BE2C (cell line): ENCODE results near the gene RPL7A.

Experiments
- DNase-seq: peaks from one replicate; pipeline ENCODE4 v3.0.0-alpha.2; 2020
- H3K27me3 ChIP-seq: fragments of 250-450 bp; sonication (Bioruptor Pico); 2 replicates; pipeline ENCODE4 v1.5.1; 2020; ENCODE audit warnings: mild to moderate bottlenecking
- H3K36me3 ChIP-seq: fragments of 250-450 bp; sonication (Bioruptor Pico); 2 replicates; pipeline ENCODE4 v1.5.1; 2020; ENCODE audit warnings: mild to moderate bottlenecking
- H3K4me1 ChIP-seq: fragments of 250-450 bp; sonication (Bioruptor Pico); 2 replicates; pipeline ENCODE4 v1.5.1; 2020
- H3K4me3 ChIP-seq: 2 replicates; pipeline ENCODE4 v1.5.1; 2011; ENCODE audit warnings: low read depth, low read length
- H3K9me3 ChIP-seq: fragments of 250-450 bp; sonication (Bioruptor Pico); 2 replicates; pipeline ENCODE4 v1.5.1; 2020
- TF ChIP-seq, protein P1 (sequence below): IDR thresholded peaks from 2 replicates; pipeline ENCODE4 v1.5.1; 2012; ENCODE audit warnings: mild to moderate bottlenecking, low read depth, low read length

Gene RPL7A

DNA sequence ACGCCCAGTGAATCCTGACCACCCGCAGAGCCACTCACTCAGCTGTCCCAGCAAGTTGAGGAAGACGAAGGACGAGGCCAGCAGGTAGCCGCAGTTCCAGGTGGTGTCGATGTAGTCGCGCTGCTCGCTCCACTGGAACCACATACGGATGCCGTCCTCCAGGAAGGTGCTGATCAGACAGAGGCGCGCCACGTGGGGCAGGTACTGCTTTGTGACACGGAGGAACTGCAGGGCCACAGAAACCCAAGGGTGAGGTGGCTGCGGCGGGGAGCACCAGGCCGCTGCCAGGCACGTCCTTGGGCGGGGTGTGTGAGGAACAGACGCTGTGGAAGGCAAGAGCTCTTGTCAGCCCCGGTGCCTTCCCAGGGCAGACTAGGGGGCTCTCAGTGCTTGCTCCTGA, 19.2 kb downstream of the RPL7A start:
- Histone ChIP-seq H3K36me3 (peaks cover 93% of the 10 kb centered on the region), H3K4me1 (peaks cover 25% of the 10 kb centered on the region), H3K4me3 (no peak overlapping the region), H3K27me3 (no peaks in the 10 kb centered on the region), H3K9me3 (no peaks in the 10 kb centered on the region)
- TF ChIP-seq, protein P1, sequence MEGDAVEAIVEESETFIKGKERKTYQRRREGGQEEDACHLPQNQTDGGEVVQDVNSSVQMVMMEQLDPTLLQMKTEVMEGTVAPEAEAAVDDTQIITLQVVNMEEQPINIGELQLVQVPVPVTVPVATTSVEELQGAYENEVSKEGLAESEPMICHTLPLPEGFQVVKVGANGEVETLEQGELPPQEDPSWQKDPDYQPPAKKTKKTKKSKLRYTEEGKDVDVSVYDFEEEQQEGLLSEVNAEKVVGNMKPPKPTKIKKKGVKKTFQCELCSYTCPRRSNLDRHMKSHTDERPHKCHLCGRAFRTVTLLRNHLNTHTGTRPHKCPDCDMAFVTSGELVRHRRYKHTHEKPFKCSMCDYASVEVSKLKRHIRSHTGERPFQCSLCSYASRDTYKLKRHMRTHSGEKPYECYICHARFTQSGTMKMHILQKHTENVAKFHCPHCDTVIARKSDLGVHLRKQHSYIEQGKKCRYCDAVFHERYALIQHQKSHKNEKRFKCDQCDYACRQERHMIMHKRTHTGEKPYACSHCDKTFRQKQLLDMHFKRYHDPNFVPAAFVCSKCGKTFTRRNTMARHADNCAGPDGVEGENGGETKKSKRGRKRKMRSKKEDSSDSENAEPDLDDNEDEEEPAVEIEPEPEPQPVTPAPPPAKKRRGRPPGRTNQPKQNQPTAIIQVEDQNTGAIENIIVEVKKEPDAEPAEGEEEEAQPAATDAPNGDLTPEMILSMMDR: no peak
- DNase-seq: no peak

DNA sequence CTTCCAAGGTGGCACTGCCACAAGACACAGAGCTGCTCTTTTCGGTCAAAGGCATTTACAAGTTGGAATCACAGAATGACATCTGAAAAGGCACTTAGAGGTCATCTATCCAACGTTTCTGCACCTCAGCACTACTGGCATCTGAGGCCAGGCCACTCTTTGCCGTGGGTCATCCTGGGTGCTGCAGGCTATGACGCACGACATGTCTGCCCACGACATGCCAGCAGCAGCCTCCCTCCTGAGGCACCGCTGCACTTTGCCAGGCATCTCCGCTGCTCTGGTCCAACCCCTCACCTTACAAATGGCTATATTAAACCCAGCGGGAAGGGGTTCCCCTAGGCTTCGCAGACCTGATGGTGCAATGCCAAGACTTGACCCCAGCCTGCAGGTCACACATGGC, 19.8 kb downstream of the RPL7A start:
- no peak for DNase-seq
- TF ChIP-seq, protein P1: no peak
- Histone ChIP-seq H3K4me3 (no peak overlapping the region), H3K36me3 (peaks cover 93% of the 10 kb centered on the region), H3K9me3 (no peaks in the 10 kb centered on the region), H3K4me1 (peaks cover 25% of the 10 kb centered on the region), H3K27me3 (no peaks in the 10 kb centered on the region)

DNA sequence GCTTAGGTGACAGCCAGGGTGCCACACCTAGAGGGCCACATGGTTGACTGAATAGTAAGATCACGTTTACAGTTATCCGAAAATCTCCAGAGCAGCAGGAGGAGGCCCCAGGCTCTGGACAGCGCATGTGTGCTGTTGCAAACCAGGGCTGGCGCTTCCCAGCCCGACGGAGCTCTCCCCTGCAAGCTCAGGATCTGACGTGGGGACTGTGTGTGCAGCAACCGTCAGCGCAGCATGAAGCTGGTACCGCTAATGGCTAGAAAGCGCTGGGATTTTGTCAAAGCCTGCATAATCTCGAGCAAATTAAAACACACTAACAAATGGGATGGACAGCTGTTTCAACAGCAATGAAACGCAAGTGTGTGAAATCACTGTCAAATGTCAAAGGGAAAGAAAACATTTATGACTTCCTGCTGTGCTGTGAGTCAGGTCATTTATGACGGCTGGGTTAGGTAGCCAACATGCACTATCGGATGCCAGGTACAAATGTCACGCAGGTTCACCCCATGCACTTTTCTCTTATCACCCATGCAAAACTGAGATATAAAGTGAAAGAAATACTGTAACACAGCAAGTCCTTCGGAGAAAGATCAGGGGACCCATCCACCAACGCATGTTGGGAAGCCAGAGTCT, 20.3 kb downstream of the RPL7A start:
- peaks cover 25% of the 10 kb centered on the region for H3K4me1 ChIP-seq
- TF ChIP-seq, protein P1: no peak
- H3K4me3 ChIP-seq: no peak overlapping the region; the same call in 1 of the 2 replicates
- H3K27me3 ChIP-seq: no peaks in the 10 kb centered on the region
- H3K36me3 ChIP-seq: peaks cover 93% of the 10 kb centered on the region
- peak; percentile 79 for DNase-seq
- H3K9me3 ChIP-seq: no peaks in the 10 kb centered on the region

DNA sequence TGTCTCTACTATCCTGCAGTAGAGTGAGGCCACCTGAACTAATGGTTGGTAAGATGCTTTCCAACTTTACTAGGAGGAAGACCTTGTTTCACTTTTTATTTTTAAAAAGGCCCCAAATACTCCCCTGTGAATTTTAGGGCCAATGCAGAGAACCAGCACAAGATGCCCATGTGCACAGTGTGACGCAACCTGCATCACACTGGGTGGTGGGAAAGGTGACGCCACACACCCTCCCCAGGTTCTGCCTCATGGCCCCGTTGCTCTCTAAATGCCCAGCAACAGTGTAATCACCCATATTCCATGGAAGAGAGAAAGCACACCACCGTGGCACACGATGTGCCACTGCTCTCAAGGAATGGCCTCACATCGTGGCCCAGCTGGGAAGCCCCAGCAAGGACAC, 21.4 kb downstream of the RPL7A start:
- peaks cover 86% of the 10 kb centered on the region for H3K36me3 ChIP-seq
- no peak overlapping the region for H3K4me3 ChIP-seq
- no peaks in the 10 kb centered on the region for H3K9me3 ChIP-seq
- H3K27me3 ChIP-seq: no peaks in the 10 kb centered on the region
- no peak for DNase-seq
- TF ChIP-seq, protein P1: no peak
- H3K4me1 ChIP-seq: peaks cover 25% of the 10 kb centered on the region

DNA sequence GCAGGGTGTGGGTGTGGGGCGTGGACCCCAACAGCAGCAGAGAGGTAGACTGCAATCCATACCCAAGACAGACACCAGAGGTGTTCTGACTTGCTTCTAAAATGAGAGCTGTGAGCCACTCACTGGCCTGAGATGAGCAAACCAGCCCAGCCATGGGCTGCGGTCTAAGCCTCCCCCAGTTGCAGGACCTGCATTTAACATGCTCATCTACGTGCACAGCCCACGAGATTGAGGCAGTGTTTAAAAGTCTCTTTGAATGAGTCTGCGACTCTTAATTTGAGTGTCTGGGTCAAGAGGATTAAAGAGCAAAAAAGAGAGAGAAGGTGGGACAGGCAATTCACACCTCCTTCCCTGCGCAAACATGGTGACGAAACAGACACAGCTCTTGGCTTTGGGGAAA, 21.9 kb downstream of the RPL7A start:
- H3K9me3 ChIP-seq: no peaks in the 10 kb centered on the region
- peaks cover 83% of the 10 kb centered on the region for H3K36me3 ChIP-seq
- no peak overlapping the region for H3K4me3 ChIP-seq
- no peaks in the 10 kb centered on the region for H3K27me3 ChIP-seq
- no peak for DNase-seq
- peaks cover 25% of the 10 kb centered on the region for H3K4me1 ChIP-seq
- TF ChIP-seq, protein P1: no peak

DNA sequence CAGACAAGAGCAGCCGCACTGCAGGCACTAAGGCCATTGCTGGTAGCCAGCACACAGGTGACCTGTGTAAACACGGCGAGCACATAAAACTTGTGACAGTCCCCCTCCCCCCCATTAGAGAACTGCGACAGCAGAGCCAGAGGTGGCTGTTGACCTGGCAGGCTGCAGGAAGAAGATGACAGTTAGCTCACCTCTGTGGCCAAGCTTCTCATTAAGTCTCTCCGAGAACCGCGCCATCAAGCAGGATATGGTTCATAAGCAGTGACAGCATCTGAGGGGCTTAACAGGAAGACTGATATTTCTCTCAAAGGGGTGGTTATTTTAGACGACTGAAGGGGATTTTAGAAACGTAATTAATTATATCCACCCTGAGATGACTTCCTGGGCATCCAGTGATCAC, 22.7 kb downstream of the RPL7A start:
- Histone ChIP-seq H3K4me3 (no peak overlapping the region), H3K9me3 (no peaks in the 10 kb centered on the region), H3K36me3 (peaks cover 76% of the 10 kb centered on the region), H3K4me1 (peaks cover 25% of the 10 kb centered on the region), H3K27me3 (no peaks in the 10 kb centered on the region)
- TF ChIP-seq, protein P1: no peak
- DNase-seq: no peak
